T-helper 1 cell treated with Interleukin-12 subunit alpha and Interleukin-12 subunit beta and Interleukin-4 antibody, amounts not matched to agents 30 μg/mL and 1 μg/mL, for 36 hours (primary cell): ENCODE data around the gene MOSPD3.

Source experiments
- H3K27ac Mint-ChIP-seq: one replicate; pipeline ENCODE4 v1.8.0; 2021; ENCODE audit warnings: mild to moderate bottlenecking, mixed read lengths
- H3K27me3 Mint-ChIP-seq: one replicate; pipeline ENCODE4 v1.8.0; 2021; ENCODE audit warnings: low read depth, mixed read lengths
- H3K36me3 Mint-ChIP-seq: one replicate; pipeline ENCODE4 v1.8.0; 2021; ENCODE audit warnings: low read depth, mixed read lengths
- H3K4me1 Mint-ChIP-seq: one replicate; pipeline ENCODE4 v1.8.0; 2021; ENCODE audit warnings: low read depth, mixed read lengths
- H3K4me3 Mint-ChIP-seq: one replicate; pipeline ENCODE4 v1.8.0; 2021; ENCODE audit warnings: mild to moderate bottlenecking, moderate library complexity, mixed read lengths
- H3K9me3 Mint-ChIP-seq: one replicate; pipeline ENCODE4 v1.8.0; 2021; ENCODE audit warnings: mixed read lengths

The MOSPD3 gene

GRCh38 chr7:100572281-100572948 is 39.9 kb upstream of the MOSPD3 start:
- H3K9me3 Mint-ChIP-seq: no peaks in the 10 kb centered on the region
- H3K4me1 Mint-ChIP-seq: peaks cover 15% of the 10 kb centered on the region
- no peak overlapping the region for H3K27ac Mint-ChIP-seq
- no peaks in the 10 kb centered on the region for H3K27me3 Mint-ChIP-seq
- H3K4me3 Mint-ChIP-seq: no peak overlapping the region
- peaks cover 16% of the 10 kb centered on the region for H3K36me3 Mint-ChIP-seq

GRCh38 chr7:100572949-100573675 is 39.2 kb upstream of the MOSPD3 start:
- Mint-ChIP-seq H3K27me3 (no peaks in the 10 kb centered on the region), H3K4me3 (no peak overlapping the region), H3K36me3 (peaks cover 18% of the 10 kb centered on the region), H3K9me3 (no peaks in the 10 kb centered on the region), H3K27ac (no peak overlapping the region), H3K4me1 (peaks cover 14% of the 10 kb centered on the region)

DNA sequence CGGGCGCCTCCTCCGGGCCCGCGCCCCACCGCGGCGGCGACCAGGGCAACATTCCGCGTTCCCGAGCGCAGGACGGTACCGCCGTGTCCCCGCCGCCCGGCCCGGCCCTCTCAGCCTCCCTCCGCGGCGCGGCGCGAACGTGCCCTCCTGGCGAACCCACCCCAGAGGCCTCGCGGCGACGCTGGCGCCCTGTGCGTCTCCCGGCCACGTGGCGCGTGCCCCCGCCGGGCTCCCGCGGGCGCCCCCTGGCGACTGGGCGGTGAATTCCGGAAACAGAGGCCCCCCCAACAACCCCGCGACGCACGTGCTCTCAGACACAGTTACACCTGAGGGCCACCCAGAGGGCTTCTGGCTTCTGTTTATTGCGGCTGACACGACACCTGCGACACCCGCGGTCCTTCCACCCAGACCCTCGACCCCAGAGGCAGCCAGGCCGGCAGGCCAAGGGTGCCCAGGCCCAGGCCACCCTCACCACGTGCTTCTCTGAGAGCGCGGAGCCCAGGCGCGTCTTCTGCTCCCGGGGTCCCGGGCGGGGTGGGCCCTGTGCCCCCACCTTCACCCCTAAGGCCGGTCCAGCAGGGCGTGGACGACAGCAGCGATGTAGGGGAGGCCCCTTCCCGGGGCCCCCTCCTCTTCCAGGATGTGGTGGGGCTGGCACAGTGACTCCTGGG is 38.5 kb upstream of the MOSPD3 start, which contains the start of gene SAP25:
SAP25 (minus strand) TSS at position 210 of the 671 bp plus-strand sequence; CDS start at position 52, 158 bp downstream.
- Mint-ChIP-seq H3K4me3 (no peak within 1 kb of the TSS), H3K9me3 (no peaks in the 10 kb centered on the region), H3K36me3 (peaks cover 20% of the 10 kb centered on the region), H3K27me3 (no peaks in the 10 kb centered on the region), H3K4me1 (peaks cover 11% of the 10 kb centered on the region), H3K27ac (no peak within 1 kb of the TSS)

DNA sequence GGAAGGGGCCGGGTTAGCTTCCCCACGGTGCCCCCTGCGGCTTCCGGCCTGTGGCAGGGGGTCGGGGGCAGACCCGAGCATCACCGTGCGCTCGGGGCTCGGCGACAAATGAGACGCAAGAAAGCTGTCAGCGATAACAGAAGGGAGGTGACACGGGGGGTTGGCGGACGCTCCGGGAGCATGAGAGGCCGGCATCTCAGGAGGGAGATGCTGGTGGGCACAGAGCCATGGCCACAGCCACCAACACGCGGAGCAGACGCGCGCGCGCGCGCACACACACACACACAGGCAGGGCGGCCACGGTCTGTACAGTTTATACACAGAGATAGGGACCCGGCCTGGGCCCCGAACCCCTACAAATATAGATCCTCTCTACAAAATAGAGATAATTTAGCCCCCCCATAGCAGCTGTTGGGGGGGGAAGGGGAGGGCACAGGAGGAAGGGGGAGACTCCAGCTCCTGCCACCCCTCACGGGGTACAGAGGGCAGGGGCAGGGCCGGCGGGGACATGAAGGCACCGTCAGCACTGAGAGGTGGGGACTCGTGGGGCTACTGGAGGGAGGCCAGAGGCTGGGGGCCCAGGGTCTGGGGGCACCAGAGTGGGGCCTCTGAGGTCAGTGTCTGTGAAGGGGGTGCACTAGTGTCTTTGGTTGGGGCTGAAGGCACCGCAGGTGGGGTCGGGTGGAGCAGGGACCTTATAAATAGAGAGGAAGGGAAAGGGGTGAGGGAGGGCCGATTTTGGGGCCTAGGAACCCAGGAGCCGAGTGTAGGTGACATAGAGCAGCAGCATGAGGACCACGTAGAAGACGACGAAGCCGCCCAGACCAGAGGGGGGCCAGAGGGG is 37.8 kb upstream of the MOSPD3 start:
- Mint-ChIP-seq H3K27ac (no peak overlapping the region), H3K27me3 (no peaks in the 10 kb centered on the region), H3K4me3 (no peak overlapping the region)

GRCh38 chr7:100575206-100575631 is 37.1 kb upstream of the MOSPD3 start:
- Mint-ChIP-seq H3K27ac (no peak overlapping the region), H3K4me1 (peaks cover 5% of the 10 kb centered on the region), H3K4me3 (no peak overlapping the region), H3K9me3 (no peaks in the 10 kb centered on the region), H3K27me3 (no peaks in the 10 kb centered on the region), H3K36me3 (peaks cover 26% of the 10 kb centered on the region)

More for the DNA sequence above, 37.8 kb upstream of the MOSPD3 start:
- H3K36me3 Mint-ChIP-seq: peaks cover 23% of the 10 kb centered on the region
- peaks cover 5% of the 10 kb centered on the region for H3K4me1 Mint-ChIP-seq
- no peaks in the 10 kb centered on the region for H3K9me3 Mint-ChIP-seq

GRCh38 chr7:100575746-100576383 is 36.5 kb upstream of the MOSPD3 start:
- Mint-ChIP-seq H3K36me3 (peaks cover 26% of the 10 kb centered on the region), H3K4me1 (peaks cover 5% of the 10 kb centered on the region), H3K27me3 (no peaks in the 10 kb centered on the region), H3K27ac (no peak overlapping the region), H3K4me3 (no peak overlapping the region), H3K9me3 (no peaks in the 10 kb centered on the region)

DNA sequence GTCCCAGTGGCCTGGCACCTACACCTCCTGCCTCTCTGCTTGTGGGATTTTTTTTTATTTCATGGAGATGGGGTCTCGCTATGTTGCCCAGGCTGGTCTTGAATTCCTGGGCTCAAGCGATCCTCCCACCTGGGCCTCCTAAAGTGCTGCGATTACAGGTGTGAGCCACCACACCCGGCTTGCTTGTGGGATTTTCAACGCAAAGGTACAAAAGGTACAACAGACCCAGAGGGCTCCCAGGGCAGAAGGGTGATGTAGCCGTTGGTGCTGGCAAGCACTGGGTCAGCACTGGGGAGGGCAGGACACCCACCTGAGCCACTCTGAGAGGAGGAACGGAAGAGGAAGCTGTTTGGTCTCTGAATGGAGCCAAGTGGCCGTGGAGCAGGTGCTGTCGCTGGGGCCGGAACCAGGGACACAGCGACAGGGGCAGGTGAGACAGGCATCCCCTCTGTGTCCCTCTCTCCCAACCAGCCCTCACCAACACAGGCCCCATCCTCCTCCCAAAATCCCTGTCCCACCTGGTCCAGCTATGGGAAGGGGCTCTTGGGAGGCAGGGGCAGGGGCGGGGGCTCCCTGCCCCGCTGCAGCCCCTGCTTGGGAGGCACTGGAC is 35.9 kb upstream of the MOSPD3 start:
- H3K4me1 Mint-ChIP-seq: peaks cover 5% of the 10 kb centered on the region
- H3K4me3 Mint-ChIP-seq: no peak overlapping the region
- H3K36me3 Mint-ChIP-seq: peaks cover 26% of the 10 kb centered on the region
- no peak overlapping the region for H3K27ac Mint-ChIP-seq
- no peaks in the 10 kb centered on the region for H3K9me3 Mint-ChIP-seq
- no peaks in the 10 kb centered on the region for H3K27me3 Mint-ChIP-seq

DNA sequence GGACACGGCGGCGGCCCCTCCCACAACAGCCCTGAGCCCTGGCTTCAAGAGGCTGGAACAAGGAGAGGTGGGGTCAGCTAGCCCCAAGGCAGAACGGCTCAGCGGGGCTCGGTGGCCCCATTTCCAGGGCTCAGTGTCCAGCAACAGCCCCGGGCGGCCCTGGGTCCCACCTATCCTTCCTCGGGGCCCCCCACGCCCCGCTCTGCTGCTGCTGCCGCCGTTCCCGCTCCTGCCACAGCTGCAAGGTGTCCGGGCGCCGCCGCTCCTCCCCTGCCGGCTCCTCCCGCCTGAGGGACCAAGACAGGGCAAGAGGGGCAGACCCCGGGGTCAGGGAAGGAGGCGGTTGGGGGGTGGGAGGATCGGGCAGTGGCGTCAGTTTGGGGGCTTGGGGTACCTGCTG is 35.2 kb upstream of the MOSPD3 start:
- Mint-ChIP-seq H3K36me3 (peaks cover 20% of the 10 kb centered on the region), H3K27me3 (no peaks in the 10 kb centered on the region), H3K4me1 (peaks cover 2% of the 10 kb centered on the region), H3K27ac (no peak overlapping the region), H3K4me3 (no peak overlapping the region), H3K9me3 (no peaks in the 10 kb centered on the region)

GRCh38 chr7:100577507-100577906 is 34.8 kb upstream of the MOSPD3 start:
- Mint-ChIP-seq H3K4me1 (peaks cover 2% of the 10 kb centered on the region), H3K27me3 (no peaks in the 10 kb centered on the region), H3K27ac (no peak overlapping the region), H3K9me3 (no peaks in the 10 kb centered on the region), H3K36me3 (peaks cover 18% of the 10 kb centered on the region), H3K4me3 (no peak overlapping the region)

- no peak overlapping the region for H3K4me3 Mint-ChIP-seq
- H3K4me1 Mint-ChIP-seq: peaks cover 7% of the 10 kb centered on the region
- H3K27ac Mint-ChIP-seq: no peak overlapping the region
- peaks cover 16% of the 10 kb centered on the region for H3K36me3 Mint-ChIP-seq
- H3K27me3 Mint-ChIP-seq: no peaks in the 10 kb centered on the region
- H3K9me3 Mint-ChIP-seq: no peaks in the 10 kb centered on the region
Measured at GRCh38 chr7:100578246-100579183, 33.8 kb upstream of the MOSPD3 start.

GRCh38 chr7:100580466-100581283 is 31.7 kb upstream of the MOSPD3 start:
- Mint-ChIP-seq H3K4me3 (no peak overlapping the region), H3K36me3 (peaks cover 17% of the 10 kb centered on the region), H3K9me3 (no peaks in the 10 kb centered on the region), H3K4me1 (peaks cover 18% of the 10 kb centered on the region), H3K27ac (no peak overlapping the region), H3K27me3 (no peaks in the 10 kb centered on the region)

- H3K4me3 Mint-ChIP-seq: peak overlapping the region; percentile 61
- H3K27me3 Mint-ChIP-seq: no peaks in the 10 kb centered on the region
- H3K9me3 Mint-ChIP-seq: no peaks in the 10 kb centered on the region
- peaks cover 21% of the 10 kb centered on the region for H3K4me1 Mint-ChIP-seq
- H3K27ac Mint-ChIP-seq: peak overlapping the region; percentile 97
- H3K36me3 Mint-ChIP-seq: peaks cover 13% of the 10 kb centered on the region
Measured at GRCh38 chr7:100582041-100582579, 30.2 kb upstream of the MOSPD3 start.
